Natural killer cell (primary cell): ENCODE data around the gene CMTM2. TPM values are rescaled to one million over a fixed set of nuclear protein-coding genes. Genes with fewer than 3 reads are reported as not detected.

Experiments
- ATAC-seq, 3 donors: fragments of 150-1000 bp in 2 of 3; fragments of 200-7000 bp in 1 of 3; cut with Tn5 transposase; 1 replicate in 1 of 3; 2 replicates in 2 of 3; pipeline ENCODE4 v1.10.0; 2021; ENCODE audit warnings: mild to moderate bottlenecking in 2 of 3, moderate library complexity in 2 of 3
- DNase-seq, 2 donors: peaks; one replicate each; pipeline versions ENCODE4 v3.0.0 to v3.0.0-alpha.2; 2013 to 2021; ENCODE audit warnings: mixed read lengths in 1 of 2
- H3K27ac ChIP-seq: one replicate; pipeline ENCODE4 v1.5.1; 2013; ENCODE audit warnings: mild to moderate bottlenecking, low read length
- H3K27me3 ChIP-seq: one replicate; pipeline ENCODE4 v1.6.1; 2013; ENCODE audit warnings: low read length; ENCODE audit not compliant: control insufficient read depth, insufficient read depth
- H3K36me3 ChIP-seq: one replicate; pipeline ENCODE4 v1.6.1; 2013; ENCODE audit warnings: low read length; ENCODE audit not compliant: control insufficient read depth, insufficient read depth
- H3K4me1 ChIP-seq: one replicate; pipeline ENCODE4 v1.6.1; 2013; ENCODE audit warnings: low read length; ENCODE audit not compliant: control insufficient read depth, insufficient read depth
- H3K4me3 ChIP-seq: one replicate; pipeline ENCODE4 v1.5.1; 2013; ENCODE audit warnings: low read length
- H3K9me3 ChIP-seq: one replicate; pipeline ENCODE4 v1.6.1; 2013; ENCODE audit warnings: low read length; ENCODE audit not compliant: control insufficient read depth, insufficient read depth
- H3K27ac Mint-ChIP-seq, 2 donors: one replicate each; pipeline ENCODE4 v1.8.0; 2022; ENCODE audit warnings: mild to moderate bottlenecking in 2 of 2, mixed read lengths in 2 of 2, moderate library complexity in 1 of 2
- H3K27me3 Mint-ChIP-seq, 2 donors: one replicate each; pipeline ENCODE4 v1.8.0; 2022; ENCODE audit warnings: low read depth in 2 of 2, mixed read lengths in 2 of 2
- H3K36me3 Mint-ChIP-seq: one replicate; pipeline ENCODE4 v1.8.0; 2022; ENCODE audit warnings: mixed read lengths
- H3K4me1 Mint-ChIP-seq, 2 donors: one replicate each; pipeline ENCODE4 v1.8.0; 2022; ENCODE audit warnings: mixed read lengths in 2 of 2
- H3K4me3 Mint-ChIP-seq: one replicate; pipeline ENCODE4 v1.8.0; 2022; ENCODE audit warnings: mild to moderate bottlenecking, moderate library complexity, mixed read lengths
- H3K9me3 Mint-ChIP-seq, 2 donors: one replicate each; pipeline ENCODE4 v1.8.0; 2022; ENCODE audit warnings: mixed read lengths in 2 of 2
- CTCF ChIP-seq: fragments of 200-600 bp; IDR thresholded peaks from one replicate; pipeline ENCODE4 v1.8.0; 2022; ENCODE audit warnings: antibody characterized with exemption
- WGBS: methylation state at CpG from one replicate; pipeline ENCODE4 v1.1.7; 2013; ENCODE audit warnings: missing lambda C conversion rate; ENCODE audit not compliant: insufficient coverage; 5-methylcytosine and 5-hydroxymethylcytosine counted together
- intact Hi-C: fragments of 100-400 bp; cut with micrococcal nuclease; formaldehyde crosslinking; loops from one replicate; pipeline ENCODE4 v1.14.2; 2022
- total RNA-seq, 4 donors: library from RNA; stranded (reverse); fragments of 120-200 nt in 1 of 4; gene quantifications; one replicate each; pipeline versions ENCODE4 v1.2.3 to v1.2.4, GENCODE V29; 2013 to 2022

The CMTM2 gene
- total RNA-seq, 3 donors from 2014 or later (not counting 1 experiment from before 2014, with no cell fraction given), result 0.61 to 1.6 (median 0.82) TPM

DNA sequence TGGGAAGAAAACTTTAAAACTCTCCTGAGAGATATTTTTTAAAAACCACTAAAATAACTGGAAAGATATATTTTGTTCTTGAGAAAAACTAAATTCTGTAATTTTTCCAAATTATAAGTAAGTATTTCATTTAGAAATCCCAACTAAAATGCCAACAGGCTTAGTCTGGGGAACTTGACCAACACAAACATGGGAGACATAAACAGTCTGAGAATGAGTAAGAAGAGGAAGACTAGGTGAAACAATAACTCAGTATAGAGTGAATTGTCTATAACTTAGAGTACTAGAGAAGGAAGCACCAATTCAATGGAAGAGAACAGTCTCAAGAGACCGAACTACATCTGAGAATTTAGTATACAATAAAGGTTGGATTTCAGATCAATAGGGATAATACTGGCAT, 10.1 kb upstream of the CMTM2 start:
- peaks cover 32% of the 10 kb centered on the region for H3K36me3 ChIP-seq
- no peaks in the 10 kb centered on the region for H3K9me3 ChIP-seq
- ATAC-seq, result no peak
- Mint-ChIP-seq H3K36me3 (peaks cover 8% of the 10 kb centered on the region), H3K4me1 (peaks cover 20 to 37% of the 10 kb centered on the region in 2 donors), H3K9me3 (no peaks in the 10 kb centered on the region), H3K27ac (peak overlapping the region in 1 of 2 donors; percentile 41), H3K27me3 (no peaks in the 10 kb centered on the region), H3K4me3 (no peak overlapping the region)
- peaks cover 13% of the 10 kb centered on the region for H3K4me1 ChIP-seq
- no peak overlapping the region for H3K27ac ChIP-seq
- DNase-seq, result no peak
- H3K27me3 ChIP-seq, result no peaks in the 10 kb centered on the region
- H3K4me3 ChIP-seq, result no peak overlapping the region
- no peak for TF ChIP-seq CTCF
- WGBS, result 100% methylated on average over 1 of the region's 1 CpG
- intact Hi-C loops, result no loop called here

- no peak for DNase-seq
- H3K36me3 ChIP-seq, result peaks cover 28% of the 10 kb centered on the region
- no peak overlapping the region for H3K4me3 ChIP-seq
- peak in 1 of 3 donors; percentile 42 for ATAC-seq
- peaks cover 18 to 36% of the 10 kb centered on the region in 2 donors for H3K4me1 Mint-ChIP-seq
- no peak overlapping the region for H3K27ac ChIP-seq
- no peak overlapping the region for H3K4me3 Mint-ChIP-seq
- no peaks in the 10 kb centered on the region for H3K9me3 Mint-ChIP-seq
- peaks cover 13% of the 10 kb centered on the region for H3K4me1 ChIP-seq
- intact Hi-C loops, result no loop called here
- no peak for TF ChIP-seq CTCF
- H3K9me3 ChIP-seq, result no peaks in the 10 kb centered on the region
- H3K27ac Mint-ChIP-seq, result peak overlapping the region; percentile 71 to 72
- no peaks in the 10 kb centered on the region for H3K27me3 ChIP-seq
- H3K27me3 Mint-ChIP-seq, result no peaks in the 10 kb centered on the region
- WGBS, result 88% methylated on average over 2 of the region's 3 CpGs
- peaks cover 8% of the 10 kb centered on the region for H3K36me3 Mint-ChIP-seq
These were observed 9.3 kb upstream of the CMTM2 start for GRCh38 chr16:66569827-66570405.

- TF ChIP-seq CTCF, result no peak
- DNase-seq (no peak), ATAC-seq (no peak)
- WGBS, result 13% methylated on average over 2 of the region's 2 CpGs
- H3K27ac Mint-ChIP-seq, result peak overlapping the region; percentile 71 to 72
- intact Hi-C loops, result no loop called here
- no peaks in the 10 kb centered on the region for H3K27me3 Mint-ChIP-seq
- Histone ChIP-seq H3K4me1 (peaks cover 13% of the 10 kb centered on the region), H3K36me3 (peaks cover 8% of the 10 kb centered on the region), H3K9me3 (no peaks in the 10 kb centered on the region), H3K27me3 (no peaks in the 10 kb centered on the region), H3K4me3 (no peak overlapping the region), H3K27ac (no peak overlapping the region)
- no peaks in the 10 kb centered on the region for H3K9me3 Mint-ChIP-seq
- H3K4me1 Mint-ChIP-seq, result peaks cover 14 to 29% of the 10 kb centered on the region in 2 donors
- no peak overlapping the region for H3K4me3 Mint-ChIP-seq
- peaks cover 5% of the 10 kb centered on the region for H3K36me3 Mint-ChIP-seq
These were observed 6.9 kb upstream of the CMTM2 start for GRCh38 chr16:66572356-66572755.

DNA sequence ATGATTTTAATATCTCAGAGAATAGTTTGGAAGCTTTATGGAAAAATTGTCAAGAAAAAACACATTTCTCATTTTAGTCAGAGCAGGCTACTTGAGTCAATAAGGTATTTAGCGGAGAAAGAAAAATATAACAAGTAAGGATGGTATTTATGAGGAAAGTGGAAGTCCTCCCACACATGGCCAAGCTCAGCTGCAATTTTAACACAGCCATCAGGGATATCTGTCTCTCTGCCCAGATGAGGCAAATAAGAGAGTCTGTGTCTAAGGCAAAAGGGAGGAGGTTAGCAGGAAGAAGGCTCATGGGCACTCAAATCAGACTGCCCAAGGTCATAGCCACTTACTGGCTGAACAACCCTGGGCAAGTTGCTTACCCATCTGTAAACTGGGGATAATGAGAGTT, 5.2 kb upstream of the CMTM2 start:
- no peak overlapping the region for H3K4me3 ChIP-seq
- no peak for DNase-seq
- no peak for TF ChIP-seq CTCF

More for the DNA sequence above, 5.2 kb upstream of the CMTM2 start:
- Histone ChIP-seq H3K36me3 (peaks cover 3% of the 10 kb centered on the region), H3K27me3 (peaks cover 11% of the 10 kb centered on the region), H3K9me3 (no peaks in the 10 kb centered on the region), H3K27ac (no peak overlapping the region), H3K4me1 (peaks cover 21% of the 10 kb centered on the region)
- ATAC-seq, result no peak
- no peak overlapping the region for H3K4me3 Mint-ChIP-seq
- H3K4me1 Mint-ChIP-seq, result peaks cover 24 to 37% of the 10 kb centered on the region in 2 donors
- intact Hi-C loops, result no loop called here
- whole genome bisulfite sequencing, result 80% methylated on average over 1 of the region's 1 CpG
- H3K27ac Mint-ChIP-seq, result no peak overlapping the region
- H3K9me3 Mint-ChIP-seq, result no peaks in the 10 kb centered on the region
- H3K36me3 Mint-ChIP-seq, result no peaks in the 10 kb centered on the region
- H3K27me3 Mint-ChIP-seq, result peaks cover 11 to 12% of the 10 kb centered on the region in 2 donors
